B cell (primary cell): ENCODE results near the gene LPCAT3. TPM values are rescaled to one million over a fixed set of nuclear protein-coding genes. Genes with fewer than 3 reads are reported as not detected.

Experiments used
- ATAC-seq: fragments of 200-7000 bp; cut with Tn5 transposase; one replicate; pipeline ENCODE4 v1.10.0; 2021; ENCODE audit warnings: low read depth, mild to moderate bottlenecking, moderate number of reproducible peaks, moderate library complexity
- CTCF ChIA-PET: fragments of 350-600 bp; sonication (Branson Sonifier 250); formaldehyde crosslinking; loops from one replicate; lab custom pipeline; 2021; ENCODE audit warnings: antibody characterized with exemption, inconsistent platforms; lab: Charles Lee
- POLR2A ChIA-PET: fragments of 350-600 bp; sonication (Branson Sonifier 250); formaldehyde crosslinking; loops from one replicate; lab custom pipeline; 2021; ENCODE audit warnings: antibody characterized with exemption; lab: Charles Lee
- DNase-seq: peaks from one replicate; pipeline ENCODE4 v3.0.0; 2013
- H2AFZ ChIP-seq: 2 replicates; pipeline ENCODE4 v1.6.1; 2012; ENCODE audit warnings: mild to moderate bottlenecking, low read depth, low read length; ENCODE audit not compliant: insufficient read depth, poor library complexity, severe bottlenecking
- H3K27ac ChIP-seq, 2 donors: 1 replicate in 1 of 2; 2 replicates in 1 of 2; pipeline ENCODE4 v1.5.1; 2012 to 2013; ENCODE audit warnings: low read length in 2 of 2, mild to moderate bottlenecking in 2 of 2, moderate library complexity in 1 of 2
- H3K27me3 ChIP-seq, 4 experiments: fragments of 200-600 bp in 1 of 4; sonication (generic) in 1 of 4; replicated peaks in 1 of 4; 1 replicate in 2 of 4; 2 replicates in 2 of 4; pipeline versions ENCODE4 v1.6.1 to v1.7.0; 2013 to 2016; ENCODE audit warnings: low read length in 3 of 4, mild to moderate bottlenecking in 2 of 4, mixed read lengths in 1 of 4, moderate library complexity in 1 of 4; ENCODE audit not compliant: insufficient read depth in 4 of 4, control insufficient read depth in 3 of 4; ENCODE audit errors: control extremely low read depth in 1 of 4
- H3K36me3 ChIP-seq, 2 experiments: replicated peaks in 1 of 2; 1 replicate in 1 of 2; 2 replicates in 1 of 2; pipeline versions ENCODE4 v1.6.1 to v1.7.1; 2013; ENCODE audit warnings: low read length in 1 of 2; ENCODE audit not compliant: insufficient read depth in 2 of 2, control insufficient read depth in 1 of 2; ENCODE audit errors: control extremely low read depth in 1 of 2, extremely low read depth in 1 of 2
- H3K4me1 ChIP-seq, 2 donors: fragments of 200-600 bp in 1 of 2; sonication (generic) in 1 of 2; 1 replicate in 1 of 2; 2 replicates in 1 of 2; pipeline versions ENCODE4 v1.5.1 to v1.6.1; 2013 to 2017; ENCODE audit warnings: low read length in 2 of 2; ENCODE audit not compliant: control insufficient read depth in 2 of 2, insufficient read depth in 2 of 2
- H3K4me2 ChIP-seq: replicated peaks from 2 replicates; pipeline ENCODE3; 2012; ENCODE audit warnings: mild to moderate bottlenecking, low read depth, low read length; ENCODE audit not compliant: poor library complexity, severe bottlenecking
- H3K4me3 ChIP-seq, 5 experiments: fragments of 200-600 bp in 1 of 5; sonication (generic) in 1 of 5; 1 replicate in 3 of 5; 2 replicates in 2 of 5; pipeline versions ENCODE4 v1.5.1 to v1.7.0; 2011 to 2016; ENCODE audit warnings: low read length in 4 of 5, mild to moderate bottlenecking in 4 of 5, low read depth in 2 of 5, control low read depth in 1 of 5, moderate library complexity in 1 of 5; ENCODE audit not compliant: insufficient read depth in 1 of 5; ENCODE audit errors: control extremely low read depth in 1 of 5, extremely low read depth in 1 of 5
- H3K79me2 ChIP-seq: fragments of 200-600 bp; sonication (generic); one replicate; pipeline ENCODE4 v1.6.0; 2016; ENCODE audit warnings: low read length; ENCODE audit not compliant: control insufficient read depth, insufficient read depth
- H3K9ac ChIP-seq: fragments of 200-600 bp; sonication (generic); 2 replicates; pipeline ENCODE4 v1.6.1; 2017; ENCODE audit warnings: mild to moderate bottlenecking, low read length, moderate library complexity
- H3K9me3 ChIP-seq, 3 donors: one replicate each; pipeline versions ENCODE4 v1.6.1 to v1.7.1; 2013; ENCODE audit warnings: low read length in 2 of 3; ENCODE audit not compliant: control insufficient read depth in 2 of 3, insufficient read depth in 1 of 3; ENCODE audit errors: control extremely low read depth in 1 of 3
- H4K20me1 ChIP-seq: 2 replicates; pipeline ENCODE4 v1.6.0; 2012; ENCODE audit warnings: mild to moderate bottlenecking, low read length; ENCODE audit not compliant: insufficient read depth, control insufficient read depth, poor library complexity, severe bottlenecking
- H3K27ac Mint-ChIP-seq: one replicate; pipeline ENCODE4 v1.8.0; 2021; ENCODE audit warnings: mixed read lengths
- H3K27me3 Mint-ChIP-seq: one replicate; pipeline ENCODE4 v1.8.0; 2021; ENCODE audit warnings: mixed read lengths
- H3K4me1 Mint-ChIP-seq: one replicate; pipeline ENCODE4 v1.8.0; 2021; ENCODE audit warnings: mixed read lengths
- H3K4me3 Mint-ChIP-seq: one replicate; pipeline ENCODE4 v1.8.0; 2021; ENCODE audit warnings: mixed read lengths
- H3K9me3 Mint-ChIP-seq: one replicate; pipeline ENCODE4 v1.8.0; 2022; ENCODE audit warnings: mixed read lengths; ENCODE audit not compliant: insufficient read depth
- EZH2 ChIP-seq: IDR thresholded peaks from 2 replicates; pipeline ENCODE4 v1.6.1; 2012; ENCODE audit warnings: borderline replicate concordance, low read depth, mild to moderate bottlenecking, moderate library complexity, low read length; ENCODE audit not compliant: insufficient read depth, poor library complexity, severe bottlenecking
- WGBS: methylation state at CpG from one replicate; pipeline ENCODE4 v1.1.5; 2013; ENCODE audit warnings: missing lambda C conversion rate; ENCODE audit not compliant: insufficient coverage; 5-methylcytosine and 5-hydroxymethylcytosine counted together
- intact Hi-C: fragments of 100-400 bp; cut with micrococcal nuclease; formaldehyde crosslinking; loops from one replicate; pipeline ENCODE4 v1.10.0; 2022
- polyA plus RNA-seq: library from polyadenylated mRNA; depleted of rRNA; stranded (reverse); fragments of >200 nt; gene quantifications from 2 replicates; pipeline ENCODE4 v1.2.3, GENCODE V29; 2012
- total RNA-seq, 2 donors: library from RNA; stranded (reverse); fragments of 120-200 nt in 1 of 2; gene quantifications; 1 replicate in 1 of 2; 2 replicates in 1 of 2; pipeline versions ENCODE4 v1.2.3 to v1.2.4, GENCODE V29; 2013 to 2022
- TF ChIP-seq, protein P1 (sequence below): fragments of 200-600 bp; IDR thresholded peaks from one replicate; pipeline ENCODE4 v1.8.0; 2022; ENCODE audit warnings: antibody characterized with exemption, mild to moderate bottlenecking

LPCAT3 gene
- total and polyA plus RNA-seq, 2 donors (not counting 1 experiment from before 2014, with no cell fraction given), result 17.6 to 26.2 TPM

- 91% methylated on average over 11 of the region's 14 CpGs for WGBS
- no peak overlapping the region for H2AFZ ChIP-seq
- ATAC-seq (no peak), DNase-seq (no peak)
- no peaks in the 10 kb centered on the region for H3K27me3 Mint-ChIP-seq
- H3K4me3 Mint-ChIP-seq, result peak overlapping the region; percentile 41
- peaks cover 17 to 27% of the 10 kb centered on the region in 2 donors for H3K4me1 ChIP-seq
- peaks cover 20% of the 10 kb centered on the region for H3K79me2 ChIP-seq
- no peaks in the 10 kb centered on the region for H3K9me3 Mint-ChIP-seq
- peaks cover 0 to 16% of the 10 kb centered on the region in 2 experiments for H3K36me3 ChIP-seq
- no peaks in the 10 kb centered on the region for H3K27me3 ChIP-seq
- H4K20me1 ChIP-seq, result no peaks in the 10 kb centered on the region
- peak overlapping the region; percentile 97 for H3K27ac Mint-ChIP-seq
- H3K9ac ChIP-seq, result no peak overlapping the region
- H3K27ac ChIP-seq, result peak overlapping the region; percentile 88 to 91
- H3K4me2 ChIP-seq, result peak overlapping the region; percentile 97
- intact Hi-C loops, result loop anchor here (2.0 to 5.0 kb wide), 2 partner anchors 83 kb away; partner anchors contain the start of genes CDCA3, LPCAT3 and USP5
- no peak overlapping the region for H3K4me3 ChIP-seq
- TF ChIP-seq, protein P1, sequence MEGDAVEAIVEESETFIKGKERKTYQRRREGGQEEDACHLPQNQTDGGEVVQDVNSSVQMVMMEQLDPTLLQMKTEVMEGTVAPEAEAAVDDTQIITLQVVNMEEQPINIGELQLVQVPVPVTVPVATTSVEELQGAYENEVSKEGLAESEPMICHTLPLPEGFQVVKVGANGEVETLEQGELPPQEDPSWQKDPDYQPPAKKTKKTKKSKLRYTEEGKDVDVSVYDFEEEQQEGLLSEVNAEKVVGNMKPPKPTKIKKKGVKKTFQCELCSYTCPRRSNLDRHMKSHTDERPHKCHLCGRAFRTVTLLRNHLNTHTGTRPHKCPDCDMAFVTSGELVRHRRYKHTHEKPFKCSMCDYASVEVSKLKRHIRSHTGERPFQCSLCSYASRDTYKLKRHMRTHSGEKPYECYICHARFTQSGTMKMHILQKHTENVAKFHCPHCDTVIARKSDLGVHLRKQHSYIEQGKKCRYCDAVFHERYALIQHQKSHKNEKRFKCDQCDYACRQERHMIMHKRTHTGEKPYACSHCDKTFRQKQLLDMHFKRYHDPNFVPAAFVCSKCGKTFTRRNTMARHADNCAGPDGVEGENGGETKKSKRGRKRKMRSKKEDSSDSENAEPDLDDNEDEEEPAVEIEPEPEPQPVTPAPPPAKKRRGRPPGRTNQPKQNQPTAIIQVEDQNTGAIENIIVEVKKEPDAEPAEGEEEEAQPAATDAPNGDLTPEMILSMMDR, result no peak
- TF ChIP-seq EZH2, result no peak
- H3K4me1 Mint-ChIP-seq, result peaks cover 39% of the 10 kb centered on the region
- CTCF ChIA-PET, result interaction anchor here (1.0 to 3.6 kb wide), 6 partner anchors 9 to 63 kb away, joined by 3 to 19 read pairs (median 7); partner anchors contain the start of genes C12orf57, RNU7-1 and SPSB2
- no peaks in the 10 kb centered on the region for H3K9me3 ChIP-seq
- POLR2A ChIA-PET, result interaction anchor here (4.4 to 18.5 kb wide), 2 partner anchors 9 to 23 kb away, joined by 37 to 662 read pairs; partner anchors contain the start of genes ATN1 and PTPN6
Measured at GRCh38 chr12:6935371-6936193, 82.7 kb downstream of the LPCAT3 start.
